Upper lobe of left lung (tissue), 4 donors: ENCODE results near the gene JPH4.

Source experiments
- CTCF ChIP-seq, 6 experiments: fragments of 450-650 bp in 4 of 6; fragments of 200-600 bp in 2 of 6; sonication (generic) in 2 of 6; IDR thresholded peaks; one replicate each; pipeline ENCODE4 v1.5.1; 2016 to 2019; ENCODE audit warnings: antibody characterized with exemption in 6 of 6
- EP300 ChIP-seq, 4 donors: sonication (generic); formaldehyde crosslinking; IDR thresholded peaks; one replicate each; pipeline ENCODE4 v1.5.1; 2017; ENCODE audit warnings: antibody characterized with exemption in 4 of 4, control low read depth in 2 of 4
- POLR2A ChIP-seq, 4 donors: fragments of 450-650 bp; IDR thresholded peaks; one replicate each; pipeline ENCODE4 v1.5.1; 2016 to 2017; ENCODE audit warnings: antibody characterized with exemption in 4 of 4, mild to moderate bottlenecking in 2 of 4

- no peak for TF ChIP-seq CTCF (IDR thresholded peaks at IDR 0.05)
- no peak for TF ChIP-seq POLR2A (IDR thresholded peaks at IDR 0.05)
- TF ChIP-seq EP300 (IDR thresholded peaks at IDR 0.05) = no peak
These were observed 23.1 kb downstream of the JPH4 start for GRCh38 chr14:23555533-23555881.
